ENCODE data around the gene CGB3.

- TF ChIP-seq TAF1 (IDR thresholded peaks at IDR 0.05; ENCODE audit: borderline replicate concordance, insufficient read depth, low read length) (no peak), POLR2AphosphoS5 (IDR thresholded peaks at IDR 0.05; ENCODE audit: low read depth, low read length) (no peak), SIN3A (IDR thresholded peaks at IDR 0.05; ENCODE audit: borderline replicate concordance, insufficient read depth, low read length) (no peak), FOXP2 (optimal IDR thresholded peaks at IDR 0.05; ENCODE audit: borderline replicate concordance, extremely low read depth, extremely low read length, insufficient read depth) (no peak)
These were observed 35.3 kb downstream of the CGB3 start for GRCh38 chr19:48988860-48989259.

All from PFSK-1 (cell line).